Heart left ventricle (tissue), 16 donors: ENCODE data around the gene PTMS. TPM values are rescaled to one million over a fixed set of nuclear protein-coding genes. Genes with fewer than 3 reads are reported as not detected.

Experiments used
- ATAC-seq, 4 donors: fragments of 200-7000 bp; cut with Tn5 transposase; one replicate each; pipeline ENCODE4 v1.9.1; 2020 to 2022; ENCODE audit warnings: moderate library complexity in 4 of 4, mild to moderate bottlenecking in 3 of 4, moderate number of reproducible peaks in 1 of 4
- DNase-seq, 5 donors: peaks; one replicate each; pipeline ENCODE4 v3.0.0-alpha.2; 2020
- H3K27ac ChIP-seq, 12 donors: fragments of 200-600 bp; sonication (generic) in 4 of 12; one replicate each; pipeline versions ENCODE4 v1.5.0 to v1.8.0; 2016 to 2022; ENCODE audit warnings: mild to moderate bottlenecking in 2 of 12
- H3K27me3 ChIP-seq, 9 donors: fragments of 200-600 bp; sonication (generic) in 2 of 9; one replicate each; pipeline versions ENCODE4 v1.5.1 to v1.8.0; 2016 to 2022; ENCODE audit warnings: mild to moderate bottlenecking in 3 of 9
- H3K36me3 ChIP-seq, 9 donors: fragments of 200-600 bp; sonication (generic) in 2 of 9; one replicate each; pipeline versions ENCODE4 v1.5.0 to v1.8.0; 2018 to 2022; ENCODE audit warnings: mild to moderate bottlenecking in 2 of 9
- H3K4me1 ChIP-seq, 12 donors: fragments of 200-600 bp; sonication (generic) in 4 of 12; one replicate each; pipeline versions ENCODE4 v1.5.0 to v1.8.0; 2016 to 2022; ENCODE audit warnings: mild to moderate bottlenecking in 3 of 12
- H3K4me3 ChIP-seq, 12 donors: fragments of 200-600 bp; sonication (generic) in 4 of 12; one replicate each; pipeline versions ENCODE4 v1.5.0 to v1.8.0; 2017 to 2022; ENCODE audit warnings: mild to moderate bottlenecking in 9 of 12, moderate library complexity in 4 of 12
- H3K9me3 ChIP-seq, 12 donors: fragments of 200-600 bp; sonication (generic) in 4 of 12; one replicate each; pipeline versions ENCODE4 v1.5.0 to v1.8.0; 2016 to 2022; ENCODE audit warnings: mild to moderate bottlenecking in 1 of 12
- POLR2A ChIP-seq, 2 donors: fragments of 450-650 bp; IDR thresholded peaks; one replicate each; pipeline ENCODE4 v1.6.1; 2017; ENCODE audit warnings: antibody characterized with exemption in 2 of 2, mild to moderate bottlenecking in 2 of 2, moderate library complexity in 2 of 2
- WGBS, 4 donors: extraction: QIAGEN DNeasy Blood & Tissue Kit in 2 of 4; methylation state at CpG; one replicate each; pipeline versions ENCODE4 v1.1.5 to v1.1.7; 2013 to 2018; 5-methylcytosine and 5-hydroxymethylcytosine counted together
- intact Hi-C, 10 donors: fragments of 100-400 bp; cut with DNase I; formaldehyde crosslinking; loops; one replicate each; pipeline versions ENCODE4 v1.11.1 to v1.14.2; 2022
- polyA plus RNA-seq, 2 donors: library from polyadenylated mRNA; stranded (reverse); fragments of 200-250 nt; gene quantifications; one replicate each; pipeline ENCODE4 v1.2.3, GENCODE V29; 2013
- total RNA-seq, 9 donors: library from RNA; depleted of rRNA in 2 of 9; stranded (reverse); fragments of >200 nt in 2 of 9; fragmentation: NEBNext Ultra II Directional in 3 of 9; extraction: Animal tissue kit (Norgen Biotek cat#: 25700) in 3 of 9; gene quantifications; one replicate each; pipeline versions ENCODE4 v1.1.0 to v1.2.4, GENCODE V29; 2016 to 2023
- TF ChIP-seq, protein P1 (sequence below), 12 donors: fragments of 200-600 bp; sonication (generic) in 4 of 12; IDR thresholded peaks; one replicate each; pipeline versions ENCODE4 v1.5.0 to v1.8.0; 2018 to 2022; ENCODE audit warnings: antibody characterized with exemption in 12 of 12, mild to moderate bottlenecking in 5 of 12
- donor health status: ischemic (EF 13 %, LVEDD 7.1; RV severe dilation, severe dysfunction).
- donor health status: healthy with polysubstance abuse.
- donor health status: DM: no; HTN: yes; CAD: no.
- donor health status: DM: no; HTN: no; CAD: no.
- donor health status: ischemic (EF 25% LVEDD 6.9; RV normal size, moderate dysfunction).
- donor health status: ischemic (EF 25% LVEDD 5.7; RV mildly dilated, moderate dysfunction).
- donor health status: healthy.
- donor health status: DM: yes; HTN: yes; CAD: no.
- donor health status: ischemic (EF 35%, LVEDD 5.7; RV mildly dilated, moderate dysfunction).
- donor health status: nonischemic (EF 11% LVEDD 7.7; RV severe dilation, severe dysfunction).
- donor health status: DM: yes; HTN: yes; CAD: no.
- donor health status: PGD.
- donor health status: ischemic (EF 29% LVEDD 5.4; RV normal size, mild dysfunction).
- donor health status: nonischemic (EF 23%, LVEDD 6.1; RV moderate dilation, normal function).

PTMS gene
- total and polyA plus RNA-seq, 11 donors, result 72.9 to 331 (median 138) TPM

DNA sequence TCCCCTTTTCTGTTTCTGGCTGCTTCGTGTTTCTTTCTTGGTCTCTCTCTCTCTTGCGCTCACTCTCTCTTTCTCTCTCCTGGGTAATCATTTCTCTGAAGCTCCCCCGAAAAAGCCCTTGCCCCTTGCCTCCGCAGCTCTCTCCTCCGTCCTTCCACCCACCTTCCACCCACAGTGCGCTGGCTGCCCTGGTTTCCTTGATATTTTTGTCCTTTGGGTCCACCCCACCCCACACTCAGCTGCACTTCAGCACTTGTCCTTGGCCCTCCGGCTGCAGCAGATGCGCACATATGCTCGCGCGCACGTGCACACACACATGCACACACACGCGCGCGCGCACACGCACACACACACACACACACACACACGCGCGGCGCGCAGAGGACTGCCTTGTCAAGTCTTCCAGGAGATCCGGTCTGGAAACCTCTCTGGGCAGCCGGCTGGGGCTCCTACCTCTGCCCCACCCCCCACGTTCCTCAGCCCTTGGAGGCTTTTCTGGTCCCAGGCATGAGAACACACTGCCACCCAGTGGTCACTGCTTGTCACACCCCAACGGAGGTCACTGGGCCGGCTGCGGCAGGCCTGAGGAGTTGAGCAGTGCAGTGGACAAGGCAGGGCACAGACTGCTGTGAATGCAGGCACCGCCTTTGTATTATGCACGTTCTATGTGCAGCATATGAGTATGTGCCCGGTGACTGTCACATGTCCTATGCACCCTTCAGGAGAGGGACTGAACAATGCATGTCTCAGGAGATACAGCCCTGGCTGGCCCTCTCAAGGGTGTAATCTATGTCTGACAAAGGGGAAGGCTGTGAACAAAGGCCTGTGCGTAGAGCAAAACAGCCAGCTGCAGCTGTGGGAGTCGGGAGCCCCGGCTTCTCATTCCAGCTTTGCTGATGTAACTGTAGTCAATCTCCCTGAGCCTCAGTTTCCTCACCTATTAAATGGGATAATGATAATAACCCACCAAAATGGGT is 12.7 kb downstream of the PTMS start:
- intact Hi-C loops, result loop anchor here (1.0 to 10.0 kb wide), 13 partner anchors 24 to 164 kb away; partner anchors contain the start of genes MLF2 (in 6 of the 10), GPR162 (in 1 of the 10) and P3H3 (in 1 of the 10)
- Histone ChIP-seq H3K4me3 (peak overlapping the region in 11 of 12 donors; percentile 23 to 62 (median 47)), H3K27me3 (peaks cover 0 to 21% (median 0%) of the 10 kb centered on the region in 9 donors), H3K4me1 (peaks cover 0 to 21% (median 14%) of the 10 kb centered on the region in 12 donors), H3K9me3 (no peaks in the 10 kb centered on the region), H3K36me3 (no peaks in the 10 kb centered on the region), H3K27ac (peak overlapping the region in 10 of 12 donors; percentile 56 to 82 (median 66))
- peak; percentile 93 to 97 (median 97) for ATAC-seq
- peak in 1 of 2 donors; percentile 27 for TF ChIP-seq POLR2A (IDR thresholded peaks at IDR 0.05)
- TF ChIP-seq, protein P1, sequence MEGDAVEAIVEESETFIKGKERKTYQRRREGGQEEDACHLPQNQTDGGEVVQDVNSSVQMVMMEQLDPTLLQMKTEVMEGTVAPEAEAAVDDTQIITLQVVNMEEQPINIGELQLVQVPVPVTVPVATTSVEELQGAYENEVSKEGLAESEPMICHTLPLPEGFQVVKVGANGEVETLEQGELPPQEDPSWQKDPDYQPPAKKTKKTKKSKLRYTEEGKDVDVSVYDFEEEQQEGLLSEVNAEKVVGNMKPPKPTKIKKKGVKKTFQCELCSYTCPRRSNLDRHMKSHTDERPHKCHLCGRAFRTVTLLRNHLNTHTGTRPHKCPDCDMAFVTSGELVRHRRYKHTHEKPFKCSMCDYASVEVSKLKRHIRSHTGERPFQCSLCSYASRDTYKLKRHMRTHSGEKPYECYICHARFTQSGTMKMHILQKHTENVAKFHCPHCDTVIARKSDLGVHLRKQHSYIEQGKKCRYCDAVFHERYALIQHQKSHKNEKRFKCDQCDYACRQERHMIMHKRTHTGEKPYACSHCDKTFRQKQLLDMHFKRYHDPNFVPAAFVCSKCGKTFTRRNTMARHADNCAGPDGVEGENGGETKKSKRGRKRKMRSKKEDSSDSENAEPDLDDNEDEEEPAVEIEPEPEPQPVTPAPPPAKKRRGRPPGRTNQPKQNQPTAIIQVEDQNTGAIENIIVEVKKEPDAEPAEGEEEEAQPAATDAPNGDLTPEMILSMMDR (IDR thresholded peaks at IDR 0.05), result peak; percentile 93 to 99 (median 96)
- peak; percentile 94 to 96 (median 96) for DNase-seq
- WGBS, 4 donors, result 4 to 5% (median 4%) methylated on average over 34 to 35 of the region's 35 CpGs

DNA sequence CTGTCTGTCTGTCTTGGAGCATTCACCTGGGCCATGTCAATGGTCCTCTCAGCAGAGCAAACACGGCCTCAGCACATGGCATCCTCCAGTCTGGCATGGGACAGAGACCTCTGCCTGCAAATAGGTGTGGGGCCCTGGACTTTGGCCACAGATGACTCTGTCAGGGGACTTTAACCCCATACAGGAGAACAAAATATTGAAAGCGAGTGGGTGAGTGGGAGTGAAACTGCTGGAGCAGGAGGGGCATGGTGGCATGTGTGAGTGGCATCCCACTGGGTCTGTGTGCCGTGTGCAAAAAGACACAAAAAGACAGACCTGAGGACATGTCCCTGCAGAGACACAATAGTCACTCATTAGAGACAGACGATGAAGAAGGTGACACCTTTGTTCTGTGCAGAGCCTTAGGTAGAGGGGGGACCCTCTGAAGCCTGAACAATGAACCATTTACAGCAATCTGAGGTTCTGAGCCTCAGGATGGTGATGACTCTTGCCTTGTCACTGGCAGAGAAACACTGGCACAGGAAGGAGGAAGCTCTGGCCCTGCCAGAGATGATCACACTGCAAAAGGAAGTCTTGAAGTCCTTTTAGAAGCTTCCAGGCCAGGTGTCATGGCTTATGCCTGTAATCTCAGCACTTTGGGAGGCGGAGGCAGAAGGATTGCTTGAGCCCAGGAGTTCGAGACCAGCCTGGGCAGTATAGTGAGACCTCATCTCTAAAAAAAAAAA is 13.7 kb downstream of the PTMS start:
- Histone ChIP-seq H3K27ac (peak overlapping the region in 1 of 12 donors; percentile 75), H3K9me3 (no peaks in the 10 kb centered on the region), H3K36me3 (no peaks in the 10 kb centered on the region), H3K4me3 (no peak overlapping the region), H3K4me1 (peaks cover 0 to 21% (median 14%) of the 10 kb centered on the region in 12 donors), H3K27me3 (peaks cover 0 to 11% (median 0%) of the 10 kb centered on the region in 9 donors)
- 89 to 96% (median 91%) methylated on average over 6 of the region's 6 CpGs for WGBS, 4 donors
- intact Hi-C loops, result loop anchor here (1.0 to 10.0 kb wide), 13 partner anchors 25 to 165 kb away; partner anchors contain the start of genes MLF2 (in 5 of the 10), GPR162 (in 1 of the 10) and P3H3 (in 1 of the 10)
- DNase-seq (no peak), ATAC-seq (no peak)
- TF ChIP-seq, protein P1 (IDR thresholded peaks at IDR 0.05), result no peak
- no peak for TF ChIP-seq POLR2A (IDR thresholded peaks at IDR 0.05)

DNA sequence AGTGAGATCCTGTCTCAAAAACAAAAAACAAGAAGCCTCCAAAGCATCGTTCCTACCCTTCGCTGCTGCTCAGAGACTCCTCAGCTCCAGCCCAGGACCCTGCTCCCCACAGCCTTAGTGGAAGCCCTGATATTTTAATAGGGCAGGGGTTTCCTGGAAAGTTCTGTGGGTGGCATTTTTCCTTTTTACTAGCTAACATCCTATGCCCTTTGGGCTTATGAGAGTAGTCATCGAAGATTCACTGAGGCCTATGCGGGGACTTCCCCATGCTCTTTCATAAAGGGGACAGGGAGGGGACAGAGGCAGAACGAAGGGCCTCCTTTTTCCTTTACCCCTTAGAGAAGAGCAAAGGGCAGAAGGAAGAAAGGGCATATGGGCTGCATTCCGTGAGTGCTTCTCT is 14.4 kb downstream of the PTMS start:
- 81 to 89% (median 84%) methylated on average over 6 of the region's 6 CpGs for WGBS, 4 donors
- ATAC-seq (no peak), DNase-seq (no peak)
- Histone ChIP-seq H3K9me3 (no peaks in the 10 kb centered on the region), H3K27me3 (peaks cover 0 to 4% (median 0%) of the 10 kb centered on the region in 9 donors), H3K27ac (no peak overlapping the region), H3K4me1 (peaks cover 0 to 25% (median 15%) of the 10 kb centered on the region in 12 donors), H3K36me3 (no peaks in the 10 kb centered on the region), H3K4me3 (no peak overlapping the region)
- TF ChIP-seq, protein P1 (IDR thresholded peaks at IDR 0.05), result no peak
- TF ChIP-seq POLR2A (IDR thresholded peaks at IDR 0.05), result no peak
- intact Hi-C loops, result no loop called here
